Mesenteric fat pad (tissue), 1 donor: ENCODE data around the gene MRGPRX2. TPM values are rescaled to one million over a fixed set of nuclear protein-coding genes. Genes with fewer than 3 reads are reported as not detected.

Experiments used
- DNase-seq: peaks from one replicate; pipeline ENCODE4 v3.0.0-alpha.2; 2020; ENCODE audit warnings: low spot score
- total RNA-seq: library from RNA; stranded (reverse); fragmentation: NEBNext Ultra II Directional; extraction: Animal tissue kit (Norgen Biotek cat#: 25700); gene quantifications from one replicate; pipeline ENCODE4 v1.2.1, GENCODE V29; 2021
- donor health status: DM: yes; HTN: yes; CAD: no.

MRGPRX2 gene
- total RNA-seq, 1 donor from 2014 or later, result 0.22 TPM

DNA sequence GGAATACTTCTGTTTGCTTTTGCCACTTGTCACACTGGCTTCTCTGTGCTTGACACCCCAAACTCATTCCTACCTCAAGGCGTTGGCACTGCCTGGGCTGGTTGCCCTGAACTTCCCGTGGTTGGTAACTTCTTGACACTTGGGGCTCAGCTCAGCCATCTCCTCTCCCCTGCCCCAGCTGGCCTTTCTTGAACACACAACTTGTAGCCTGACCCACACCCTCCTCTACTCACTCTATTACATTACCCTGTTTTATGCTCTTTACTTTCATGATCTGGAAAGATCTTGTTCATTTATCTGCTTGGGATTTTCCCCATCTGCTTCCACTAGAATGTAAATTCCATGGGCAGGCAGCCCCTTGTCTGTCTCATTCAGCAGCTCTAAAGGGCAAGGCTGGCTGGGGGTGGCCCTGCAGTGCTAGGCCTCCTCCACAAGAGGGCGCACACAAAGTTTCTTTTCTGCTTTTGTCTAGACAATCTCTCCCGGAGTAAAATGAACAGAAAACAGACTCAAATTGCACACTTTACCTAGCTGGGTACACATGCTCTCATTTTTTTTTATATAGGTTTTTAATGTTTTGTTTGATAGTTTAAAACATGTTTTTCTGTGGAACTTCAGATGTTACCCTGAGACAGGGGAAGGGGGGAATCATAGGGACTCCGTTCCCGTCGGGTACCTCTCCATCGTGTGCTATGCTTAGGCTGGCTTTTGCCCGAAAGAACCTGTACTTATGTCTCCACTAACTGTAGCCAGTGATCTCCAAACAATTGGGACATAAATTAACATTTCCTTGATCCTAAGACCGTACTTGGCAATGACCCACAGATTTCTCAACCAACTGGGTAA, 16.4 kb upstream of the MRGPRX2 start:
- DNase-seq, result no peak

- no peak for DNase-seq
Measured at GRCh38 chr11:19075636-19076035, 15.1 kb upstream of the MRGPRX2 start.

GRCh38 chr11:19073454-19074415, 13.2 kb upstream of the MRGPRX2 start:
- DNase-seq, result no peak

- DNase-seq, result no peak
Measured at GRCh38 chr11:19072464-19072863, 11.9 kb upstream of the MRGPRX2 start.

DNA sequence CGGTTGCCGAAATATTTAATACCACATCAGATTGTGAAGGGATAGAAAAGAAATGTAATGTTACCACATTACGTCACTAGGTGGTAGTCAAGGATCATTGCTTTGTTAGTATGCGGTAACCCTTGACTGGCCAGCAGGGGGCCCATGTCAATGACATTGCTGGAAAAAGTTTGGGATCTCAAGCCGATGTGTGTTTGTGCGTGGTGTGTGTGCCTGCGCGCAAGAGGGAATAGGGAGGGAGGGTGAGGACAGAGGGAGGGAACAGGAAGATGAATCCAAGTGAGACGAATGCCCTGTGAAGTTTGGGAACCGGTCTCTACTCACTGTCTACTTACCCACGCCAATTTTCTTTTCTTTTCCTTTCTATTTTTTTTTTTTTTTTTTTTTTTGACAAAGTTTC, 10.7 kb upstream of the MRGPRX2 start:
- DNase-seq, result no peak

- DNase-seq, result no peak
Measured at GRCh38 chr11:19059833-19060232, 684 bp downstream of the MRGPRX2 start.

DNA sequence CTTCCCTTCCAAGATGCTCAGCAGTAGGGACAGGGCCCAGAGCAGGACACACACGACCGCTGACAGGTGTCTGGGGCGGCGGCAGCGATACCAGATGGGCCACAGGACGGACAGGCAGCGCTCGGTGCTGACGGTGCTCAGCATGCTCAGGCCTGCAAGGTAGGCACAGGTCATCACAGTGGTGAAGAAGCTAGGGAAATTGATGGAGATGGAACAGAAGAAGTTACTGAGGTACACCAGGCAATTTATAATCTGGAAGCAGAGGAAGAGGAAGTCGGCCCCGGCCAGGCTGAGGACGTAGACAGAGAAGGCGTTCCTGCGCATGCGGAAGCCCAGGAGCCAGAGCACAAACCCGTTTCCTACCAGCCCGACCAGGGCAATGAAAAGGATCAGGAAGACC, 4.6 kb downstream of the MRGPRX2 start:
- no peak for DNase-seq

GRCh38 chr11:19055016-19055415, 5.5 kb downstream of the MRGPRX2 start:
- DNase-seq, result no peak

DNA sequence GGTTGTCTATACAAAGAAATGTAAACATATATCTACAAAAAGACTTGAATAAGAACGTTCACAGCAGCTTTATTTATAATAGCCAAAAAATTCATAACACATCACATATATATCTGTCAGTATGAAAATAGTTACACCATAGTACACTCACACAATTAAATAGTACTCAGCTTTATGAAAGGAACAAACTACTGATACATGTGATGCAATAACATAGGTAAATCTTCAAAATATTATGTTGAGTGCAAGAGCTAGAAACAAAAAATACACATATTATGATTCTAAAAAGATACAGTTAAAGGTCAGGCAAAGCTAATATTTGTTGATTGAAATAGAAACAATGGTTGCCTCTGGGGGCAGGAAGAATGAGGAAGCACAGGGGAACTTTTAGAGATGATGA, 6.6 kb downstream of the MRGPRX2 start:
- no peak for DNase-seq

- no peak for DNase-seq
Measured at GRCh38 chr11:19050281-19050680, 10.2 kb downstream of the MRGPRX2 start.

- no peak for DNase-seq
Measured at GRCh38 chr11:19049351-19049750, 11.2 kb downstream of the MRGPRX2 start.

DNA sequence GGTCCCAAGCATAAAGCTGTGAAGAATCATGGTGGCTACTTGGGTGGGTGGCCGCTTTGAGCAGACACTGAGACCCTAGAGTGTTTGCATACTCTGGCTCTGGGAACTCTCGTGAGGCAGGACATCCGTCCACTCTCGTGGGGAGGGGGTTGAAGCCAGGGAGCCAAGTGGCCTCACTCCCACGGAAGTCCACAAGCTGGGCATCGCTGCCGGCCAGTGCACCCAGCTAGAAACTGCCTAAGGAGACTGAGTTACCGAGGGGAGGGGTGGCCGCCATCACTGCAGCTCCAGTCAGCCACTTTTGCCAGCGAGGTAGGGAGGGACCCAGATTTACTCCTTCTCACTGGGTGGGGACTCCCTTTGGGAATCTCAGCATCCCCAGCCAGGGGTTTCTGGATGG, 20.5 kb downstream of the MRGPRX2 start:
- no peak for DNase-seq

DNA sequence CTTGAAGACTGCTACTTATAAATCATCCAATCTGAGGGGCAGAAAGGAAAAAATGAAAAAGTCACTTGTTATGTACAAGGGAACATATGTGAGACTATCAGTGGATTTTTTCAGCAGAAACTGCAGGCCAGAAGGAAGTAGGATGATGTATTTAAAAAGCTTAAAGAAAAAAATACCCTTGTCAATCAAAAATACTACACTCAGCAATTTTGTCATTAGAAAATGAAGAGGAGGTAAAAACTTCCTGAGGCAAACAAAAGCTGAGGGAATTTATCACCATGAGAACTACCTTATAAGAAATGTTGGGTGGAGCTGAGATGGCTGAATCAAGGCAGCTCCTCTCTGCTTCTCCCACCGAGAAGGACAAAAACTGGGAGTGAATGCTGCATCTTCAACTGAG, 21.1 kb downstream of the MRGPRX2 start:
- DNase-seq, result no peak

DNA sequence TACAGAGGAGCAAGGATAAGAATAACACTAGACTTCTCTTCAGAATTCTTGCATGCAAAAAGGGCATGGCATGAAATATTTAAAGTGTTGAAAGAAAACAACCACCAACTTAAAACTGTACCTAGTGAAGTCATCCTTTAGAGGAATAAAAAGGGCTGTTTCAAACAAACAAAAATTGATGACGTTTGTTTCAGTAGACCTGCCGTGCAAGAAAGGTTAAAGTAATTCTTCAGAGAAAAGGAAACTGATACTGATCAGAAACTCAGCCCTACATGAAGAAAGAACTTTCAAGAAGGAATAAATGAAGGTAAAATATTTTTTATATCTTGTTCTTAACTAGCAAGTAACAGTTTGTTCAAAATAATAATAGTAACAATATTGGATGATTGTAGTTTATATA, 27.5 kb downstream of the MRGPRX2 start:
- DNase-seq, result no peak

GRCh38 chr11:19027829-19028595, 32.5 kb downstream of the MRGPRX2 start:
- no peak for DNase-seq

- DNase-seq, result no peak
Measured at GRCh38 chr11:19026862-19027261, 33.7 kb downstream of the MRGPRX2 start.

DNA sequence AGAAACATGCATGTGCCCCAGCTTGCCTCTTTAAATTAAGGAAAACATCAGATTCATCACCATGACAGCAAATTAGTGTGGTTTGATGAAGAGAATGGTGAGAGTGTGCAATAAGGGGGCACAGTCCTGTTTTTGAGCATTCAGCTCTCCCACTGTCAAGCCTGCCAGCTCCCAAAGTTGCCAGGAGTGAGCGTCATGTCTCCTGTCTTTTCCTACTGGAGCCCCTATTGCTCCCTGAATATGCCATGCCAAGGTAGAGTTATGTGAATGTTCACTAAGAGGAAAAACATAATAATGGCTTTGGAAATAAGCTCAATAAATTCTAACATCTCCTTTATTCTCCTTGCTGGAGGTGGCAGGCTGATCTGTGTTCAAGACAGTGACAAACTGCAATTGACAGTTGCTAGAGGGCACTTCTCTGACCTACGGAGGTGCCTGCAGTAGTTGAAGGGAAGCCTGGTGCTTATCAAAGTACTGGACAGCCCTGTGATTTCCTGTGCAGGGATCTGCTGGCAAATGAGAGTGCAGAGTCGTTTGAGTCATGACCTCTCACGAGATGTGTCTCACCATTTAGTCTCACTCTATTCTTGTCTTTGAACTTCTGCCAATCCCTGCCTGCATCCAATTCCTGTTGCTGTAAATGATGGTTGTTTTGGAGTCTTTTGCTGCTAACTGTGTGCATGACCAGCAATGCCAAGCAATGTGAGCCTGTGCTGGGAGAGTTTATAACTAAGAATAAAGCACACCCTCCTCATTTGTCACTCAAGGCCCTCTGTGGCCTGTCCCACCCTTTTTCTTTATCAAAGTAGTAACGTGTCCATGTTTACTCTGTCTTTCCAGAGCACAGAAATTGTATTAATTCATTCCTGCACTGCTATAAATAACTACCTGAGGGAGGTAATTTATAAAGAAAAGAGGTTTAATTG, 34.8 kb downstream of the MRGPRX2 start:
- DNase-seq, result no peak

DNA sequence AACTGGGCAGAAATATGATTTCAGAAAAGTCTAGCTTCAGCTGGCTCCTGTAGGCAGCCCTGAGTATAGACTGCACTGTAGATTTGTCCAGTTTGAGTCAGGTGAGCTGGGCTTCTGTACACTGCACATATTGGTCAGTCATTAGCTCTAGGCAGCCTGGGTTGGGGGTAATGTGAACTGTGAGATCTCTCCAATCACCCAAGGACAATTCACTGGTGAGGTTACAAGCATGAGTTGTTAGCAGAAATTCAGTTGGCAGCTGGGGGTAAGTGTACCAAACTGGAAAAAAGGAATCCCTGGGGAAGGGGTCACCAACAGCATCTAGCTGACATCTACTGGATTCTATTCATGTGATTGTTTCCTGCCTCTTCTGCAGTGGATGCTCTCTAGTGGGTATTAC, 39.7 kb downstream of the MRGPRX2 start:
- no peak for DNase-seq

DNA sequence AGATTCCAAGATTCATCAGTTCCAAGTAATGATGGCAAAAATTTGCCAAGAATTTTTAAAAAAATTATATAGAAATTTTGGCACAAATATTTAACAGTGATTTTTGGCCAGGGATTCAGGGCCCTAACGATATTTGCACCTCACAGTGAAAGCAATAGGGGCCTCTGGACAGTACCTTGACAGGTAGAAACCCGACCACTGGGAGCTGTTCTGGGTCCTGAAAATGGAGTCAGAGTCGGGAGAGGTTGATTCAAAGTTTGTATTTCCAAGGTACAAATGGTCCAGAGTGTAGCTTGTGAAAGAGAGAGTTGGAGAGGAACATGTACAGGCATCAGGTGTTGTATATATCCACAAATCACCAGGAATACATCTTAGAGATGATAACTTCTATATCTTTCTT, 41.6 kb downstream of the MRGPRX2 start:
- no peak for DNase-seq

DNA sequence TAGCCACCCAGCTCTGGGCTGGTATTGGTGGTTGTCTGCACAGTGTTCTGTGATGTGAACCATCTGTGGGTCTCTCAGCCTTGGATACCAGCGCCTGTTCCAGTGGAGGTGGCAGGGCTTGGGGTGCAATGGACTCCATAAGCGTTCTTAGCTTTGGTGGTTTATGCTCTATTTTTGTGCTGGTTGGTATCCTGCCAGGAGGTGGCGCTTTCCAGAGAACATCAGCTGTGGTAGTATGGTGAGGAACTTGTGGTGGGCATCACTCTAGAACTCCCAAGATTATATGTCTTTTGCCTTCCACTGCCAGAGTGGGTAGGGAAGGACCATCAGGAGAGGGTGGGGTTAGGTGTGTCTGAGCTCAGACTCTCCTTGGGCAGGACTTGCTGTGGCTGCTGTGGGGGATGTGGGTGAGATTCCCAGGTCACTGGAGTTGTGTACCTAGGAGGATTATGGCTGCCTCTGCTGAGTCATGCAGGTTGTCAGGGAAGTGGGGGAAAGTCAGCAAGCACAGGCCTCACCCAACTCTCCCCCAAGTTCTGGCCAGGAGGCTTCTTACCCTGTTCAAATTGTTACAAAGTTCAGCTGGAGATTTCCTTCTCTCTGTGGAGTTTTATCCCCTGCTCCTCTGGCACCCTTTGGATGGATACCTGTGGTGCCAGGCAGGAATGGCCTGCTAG, 47.2 kb downstream of the MRGPRX2 start:
- DNase-seq, result no peak
